ENCODE results near the gene INSYN1. TPM values are rescaled to one million over a fixed set of nuclear protein-coding genes. Genes with fewer than 3 reads are reported as not detected.
"Not testable (repeated sequence)": the region's sequence is repeated elsewhere in the genome, so short reads cannot be mapped to it uniquely, and the experiment has no call there.

The INSYN1 gene
- total RNA-seq, 1 experiment from 2014 or later: 0.35 TPM

DNA sequence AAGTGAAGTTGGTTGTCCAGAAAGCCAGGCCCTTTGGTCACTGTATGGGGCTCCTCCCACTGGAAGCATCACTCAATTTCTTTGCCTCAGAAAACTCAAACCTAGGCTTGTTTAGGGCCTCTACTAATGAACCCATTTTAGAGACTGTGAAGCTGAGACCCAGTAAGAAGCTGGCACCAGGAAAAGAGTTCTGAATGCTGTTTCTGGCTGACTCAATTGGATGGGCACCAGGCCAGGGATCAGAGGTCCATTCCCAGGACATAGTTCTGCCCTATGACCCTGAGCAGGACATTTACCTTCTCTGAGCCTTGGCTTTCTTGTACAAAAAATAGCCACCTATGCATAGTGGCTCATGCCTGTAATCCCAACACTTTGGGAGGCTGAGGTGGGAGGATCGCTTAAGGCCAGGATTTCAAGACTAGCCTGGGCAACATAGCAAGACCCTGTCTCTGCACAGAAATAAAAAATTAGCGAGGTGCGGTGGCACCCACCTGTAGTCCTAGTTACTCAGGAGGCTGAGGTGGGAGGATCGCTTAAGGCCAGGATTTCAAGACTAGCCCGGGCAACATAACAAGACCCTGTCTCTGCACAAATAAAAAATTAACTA lies 38.4 kb downstream of the INSYN1 start:
- DNase-seq (ENCODE audit: low spot score): no peak

DNA sequence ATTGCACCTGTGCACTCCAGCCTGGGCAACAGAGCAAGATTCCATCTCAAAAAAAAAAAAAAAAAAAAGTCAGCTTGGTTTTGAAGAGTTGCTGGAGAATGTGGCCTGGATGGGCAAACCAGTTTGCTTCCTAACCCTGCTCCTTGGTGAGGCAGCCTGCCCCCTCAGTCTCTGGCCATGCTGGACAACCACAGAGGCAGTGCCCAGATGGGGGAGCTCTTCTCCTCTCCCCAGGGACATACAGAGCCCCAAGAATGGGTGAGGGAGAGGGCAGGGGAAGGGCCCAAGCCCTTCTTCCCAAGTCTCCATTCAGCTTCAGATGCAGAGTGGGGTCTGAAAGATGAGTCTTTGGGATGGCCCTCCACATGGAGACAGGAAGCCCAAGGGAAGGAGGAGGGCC lies 41.0 kb downstream of the INSYN1 start:
- DNase-seq (ENCODE audit: low spot score): no peak

DNA sequence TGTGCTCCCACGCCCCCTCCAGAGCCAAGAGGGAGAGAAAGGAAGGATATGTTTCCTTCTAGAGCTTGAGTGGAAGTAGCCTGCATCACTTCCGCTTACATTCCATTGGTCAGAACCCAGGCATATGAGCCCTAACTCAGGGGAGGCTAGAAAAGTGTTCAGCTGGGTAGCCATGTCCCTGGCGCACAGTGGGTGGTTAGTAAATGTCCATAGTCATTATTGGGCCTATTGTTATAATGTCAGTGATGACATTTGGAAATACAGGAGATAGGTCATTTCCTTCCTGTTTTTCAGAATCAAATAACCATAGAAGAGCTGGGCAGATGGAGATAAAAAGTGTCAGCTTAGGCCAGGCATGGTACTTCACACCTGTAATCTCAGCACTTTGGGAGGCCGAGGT lies 41.6 kb downstream of the INSYN1 start:
- DNase-seq (ENCODE audit: low spot score): no peak

DNA sequence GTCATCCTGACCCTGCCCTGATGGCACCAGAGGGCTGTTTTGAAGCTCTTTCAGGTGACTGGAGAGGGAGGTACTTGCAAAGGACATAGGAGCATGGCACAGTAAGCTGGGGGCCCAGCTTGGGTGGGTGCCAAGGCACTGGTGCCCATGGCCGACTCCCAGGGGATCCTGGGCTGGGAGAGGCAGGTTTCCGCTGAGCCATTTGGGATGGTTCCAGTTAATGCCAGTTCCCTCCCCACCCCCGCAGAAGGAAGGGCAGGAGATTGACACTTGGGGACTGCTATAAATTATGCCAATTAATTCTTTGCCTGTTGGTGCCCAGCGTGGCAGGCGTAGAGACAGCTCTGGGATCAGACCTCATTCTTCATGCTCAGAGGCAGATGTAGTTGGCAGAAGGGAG lies 42.8 kb downstream of the INSYN1 start:
- DNase-seq (ENCODE audit: low spot score): no peak

DNA sequence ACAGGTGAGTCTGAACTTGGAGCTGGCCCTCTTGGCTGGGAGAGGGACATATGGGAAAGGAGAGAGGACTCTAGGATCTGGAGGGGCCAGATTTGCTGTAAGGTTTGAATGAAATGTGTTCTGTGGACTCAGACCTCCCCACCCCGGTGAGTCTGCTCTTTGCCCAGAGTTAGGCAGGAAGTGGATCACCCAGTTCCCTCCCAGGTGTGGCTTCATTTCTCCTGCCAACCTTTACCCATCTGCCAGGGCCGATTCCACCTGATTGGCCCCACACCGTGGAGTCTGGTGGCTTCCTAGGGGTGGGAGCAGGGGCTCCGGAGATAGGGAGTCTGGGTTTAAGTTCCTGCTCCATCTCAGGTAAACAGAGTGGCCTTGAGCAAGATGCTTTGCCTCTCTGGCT lies 43.5 kb downstream of the INSYN1 start:
- no peak for DNase-seq (ENCODE audit: low spot score)

DNA sequence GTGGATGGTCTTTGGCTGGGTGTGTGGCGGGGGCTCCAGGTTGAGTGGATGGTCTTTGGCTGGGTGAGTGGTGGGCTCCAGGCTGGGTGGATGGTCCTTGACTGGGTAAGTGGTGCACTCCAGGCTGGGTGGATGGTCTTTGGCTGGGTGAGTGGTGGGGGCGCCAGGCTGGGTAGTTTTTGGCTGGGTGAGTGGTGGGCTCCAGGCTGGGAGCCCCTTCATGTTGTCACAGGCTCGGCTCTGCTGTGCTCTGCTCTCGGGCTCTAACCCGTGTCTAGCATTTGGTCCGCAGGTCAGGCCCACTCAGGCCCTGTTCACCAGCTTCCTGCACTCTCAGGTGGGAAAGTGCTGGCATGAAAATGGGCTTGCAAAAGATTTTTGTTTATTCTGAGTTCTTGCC lies 43.9 kb downstream of the INSYN1 start:
- DNase-seq (ENCODE audit: low spot score): no peak

DNA sequence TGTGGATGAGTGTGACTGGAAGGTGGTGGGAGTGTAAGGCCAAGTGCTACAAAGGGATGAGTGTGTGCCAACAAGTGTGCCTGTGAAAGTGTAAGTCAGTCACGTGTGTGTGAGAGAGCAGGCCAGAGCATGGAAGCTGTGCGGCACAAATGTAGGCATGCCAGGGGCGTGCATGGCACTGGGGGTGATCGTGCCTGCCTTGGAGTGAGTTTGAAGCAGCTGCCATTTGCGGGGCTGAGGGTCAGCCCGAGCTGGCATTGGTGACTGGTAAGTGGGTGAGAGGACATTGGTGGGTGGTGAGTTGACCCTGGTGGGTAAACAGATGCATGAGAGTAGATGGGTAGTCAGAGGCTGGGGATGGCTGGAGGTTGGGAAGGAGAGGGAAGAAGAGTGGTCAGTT lies 44.5 kb downstream of the INSYN1 start:
- DNase-seq (ENCODE audit: low spot score): no peak

DNA sequence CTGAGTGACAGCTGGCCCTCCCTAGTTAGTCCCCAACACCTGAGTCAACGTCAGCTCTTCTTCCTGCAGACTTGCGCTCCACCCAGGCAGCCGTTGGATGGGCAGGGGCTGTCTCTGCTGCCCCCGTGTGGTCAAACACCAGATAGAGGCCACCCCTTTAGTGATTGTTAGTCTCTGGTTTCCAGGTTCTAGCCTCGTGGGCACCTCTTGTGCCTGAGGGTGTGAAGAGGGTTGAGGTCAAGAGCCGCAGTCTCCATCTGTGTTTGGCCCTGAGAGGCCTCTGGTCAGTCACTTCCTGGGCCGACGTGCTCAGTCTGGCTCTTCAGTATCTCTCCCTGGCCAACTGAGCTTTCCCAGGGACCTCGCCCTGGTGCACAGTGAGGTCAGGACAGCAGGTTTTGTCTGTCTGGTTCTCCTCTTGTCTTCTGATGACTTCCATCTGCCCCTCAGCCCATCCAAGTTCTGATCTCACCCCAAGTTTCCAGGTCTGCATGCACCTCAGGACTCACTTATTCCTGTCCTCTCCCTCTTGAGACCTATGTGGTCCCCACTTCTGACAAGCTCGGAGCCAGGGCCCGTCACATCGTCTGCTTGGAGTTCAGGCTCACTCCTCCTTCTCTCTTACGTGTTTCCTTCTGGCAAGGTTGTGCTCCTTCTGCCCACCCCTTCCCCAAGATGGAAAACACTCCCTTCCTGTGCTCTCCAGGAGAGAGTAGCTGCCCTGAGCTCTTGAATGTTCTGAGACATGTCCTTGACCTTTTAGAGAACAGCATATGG lies 48.1 kb downstream of the INSYN1 start:
- peak; percentile 48 for DNase-seq (ENCODE audit: low spot score)

DNA sequence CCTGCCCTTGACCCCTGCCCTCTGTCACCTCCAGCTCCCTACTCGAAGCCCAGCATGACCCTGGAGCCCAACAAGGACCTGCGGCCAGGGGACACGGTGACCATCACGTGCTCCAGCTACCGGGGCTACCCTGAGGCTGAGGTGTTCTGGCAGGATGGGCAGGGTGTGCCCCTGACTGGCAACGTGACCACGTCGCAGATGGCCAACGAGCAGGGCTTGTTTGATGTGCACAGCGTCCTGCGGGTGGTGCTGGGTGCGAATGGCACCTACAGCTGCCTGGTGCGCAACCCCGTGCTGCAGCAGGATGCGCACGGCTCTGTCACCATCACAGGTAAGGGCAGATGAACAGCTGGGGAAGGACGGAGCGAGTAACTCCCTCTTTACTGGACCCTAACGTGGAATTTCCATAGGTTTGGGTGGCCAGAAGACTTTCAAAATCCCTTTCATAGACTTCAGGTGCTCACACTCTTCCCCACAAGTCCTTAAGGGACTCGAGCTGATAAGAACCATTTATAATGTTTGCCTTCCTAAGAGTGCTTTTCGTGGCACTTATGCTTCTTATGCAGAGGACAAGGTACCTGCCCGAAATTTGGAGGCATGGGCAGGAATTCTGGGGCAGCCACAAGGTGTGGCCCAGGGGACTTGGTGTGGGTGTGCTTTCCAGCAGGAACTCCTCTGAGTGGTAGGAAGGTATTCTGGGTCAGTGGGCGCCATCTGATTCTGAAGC lies 48.8 kb downstream of the INSYN1 start:
- DNase-seq (ENCODE audit: low spot score): not testable (repeated sequence)

DNA sequence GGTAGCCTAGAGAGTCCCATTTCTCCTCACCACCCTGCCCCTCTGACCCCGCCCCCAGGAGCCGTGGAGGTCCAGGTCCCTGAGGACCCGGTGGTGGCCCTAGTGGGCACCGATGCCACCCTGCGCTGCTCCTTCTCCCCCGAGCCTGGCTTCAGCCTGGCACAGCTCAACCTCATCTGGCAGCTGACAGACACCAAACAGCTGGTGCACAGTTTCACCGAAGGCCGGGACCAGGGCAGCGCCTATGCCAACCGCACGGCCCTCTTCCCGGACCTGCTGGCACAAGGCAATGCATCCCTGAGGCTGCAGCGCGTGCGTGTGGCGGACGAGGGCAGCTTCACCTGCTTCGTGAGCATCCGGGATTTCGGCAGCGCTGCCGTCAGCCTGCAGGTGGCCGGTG lies 49.5 kb downstream of the INSYN1 start:
- DNase-seq (ENCODE audit: low spot score): not testable (repeated sequence)

DNA sequence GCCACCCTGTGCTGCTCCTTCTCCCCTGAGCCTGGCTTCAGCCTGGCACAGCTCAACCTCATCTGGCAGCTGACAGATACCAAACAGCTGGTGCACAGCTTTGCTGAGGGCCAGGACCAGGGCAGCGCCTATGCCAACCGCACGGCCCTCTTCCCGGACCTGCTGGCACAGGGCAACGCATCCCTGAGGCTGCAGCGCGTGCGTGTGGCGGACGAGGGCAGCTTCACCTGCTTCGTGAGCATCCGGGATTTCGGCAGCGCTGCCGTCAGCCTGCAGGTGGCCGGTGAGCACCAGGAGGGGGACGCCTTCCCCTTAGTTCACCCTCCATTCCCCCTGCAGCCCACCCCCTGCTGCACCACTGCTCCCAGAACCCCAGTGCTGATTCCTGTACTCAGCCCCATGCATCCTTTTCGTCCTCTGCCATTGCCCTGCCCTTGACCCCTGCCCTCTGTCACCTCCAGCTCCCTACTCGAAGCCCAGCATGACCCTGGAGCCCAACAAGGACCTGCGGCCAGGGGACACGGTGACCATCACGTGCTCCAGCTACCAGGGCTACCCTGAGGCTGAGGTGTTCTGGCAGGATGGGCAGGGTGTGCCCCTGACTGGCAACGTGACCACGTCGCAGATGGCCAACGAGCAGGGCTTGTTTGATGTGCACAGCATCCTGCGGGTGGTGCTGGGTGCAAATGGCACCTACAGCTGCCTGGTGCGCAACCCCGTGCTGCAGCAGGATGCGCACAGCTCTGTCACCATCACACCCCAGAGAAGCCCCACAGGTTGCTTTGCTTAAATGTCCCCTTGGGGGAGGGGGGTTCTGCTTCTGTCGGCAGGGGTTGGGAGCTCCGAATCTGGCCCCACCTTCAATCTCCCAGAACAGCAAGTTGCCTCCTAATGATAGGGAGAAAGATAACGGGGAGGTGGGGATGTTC lies 50.6 kb downstream of the INSYN1 start:
- DNase-seq (ENCODE audit: low spot score): not testable (repeated sequence)

DNA sequence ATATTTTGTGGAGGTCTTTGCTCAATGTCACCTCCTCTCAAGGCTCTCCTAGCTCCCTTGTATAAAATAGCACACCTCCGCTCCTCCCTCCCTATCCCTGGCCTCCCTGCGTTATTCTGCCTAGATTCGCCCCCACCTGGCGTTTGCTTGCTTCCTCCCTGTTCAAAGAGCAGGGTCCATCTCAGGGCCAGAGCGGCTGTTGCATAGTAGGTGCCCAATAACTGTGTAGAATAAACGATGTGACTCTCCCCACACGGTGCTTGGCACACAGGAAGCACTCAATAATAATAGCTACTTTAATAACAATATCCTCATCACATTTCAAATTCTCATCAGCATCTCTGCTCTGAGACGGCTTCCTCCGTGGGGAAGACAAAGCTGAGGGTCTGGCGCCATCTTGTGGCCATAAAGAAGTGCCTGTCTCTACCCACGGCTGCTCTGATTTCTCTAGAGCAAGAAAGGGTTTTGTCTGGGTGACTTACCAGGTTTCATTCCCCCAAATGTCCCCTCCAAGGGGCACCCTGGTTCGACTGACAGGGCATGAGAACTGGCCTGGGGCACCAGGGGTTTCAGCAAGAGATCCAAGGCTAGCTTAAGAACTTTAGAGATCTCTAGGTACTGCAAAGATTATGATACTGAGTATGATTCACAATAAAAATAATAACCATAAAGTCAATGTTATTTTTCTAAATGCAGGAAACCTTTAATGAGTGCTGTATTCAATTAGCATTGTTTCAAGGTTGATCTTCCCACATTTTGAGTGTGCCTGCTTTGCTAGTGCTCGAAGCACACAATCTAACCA lies 52.9 kb downstream of the INSYN1 start:
- peak; percentile 72 for DNase-seq (ENCODE audit: low spot score)

DNA sequence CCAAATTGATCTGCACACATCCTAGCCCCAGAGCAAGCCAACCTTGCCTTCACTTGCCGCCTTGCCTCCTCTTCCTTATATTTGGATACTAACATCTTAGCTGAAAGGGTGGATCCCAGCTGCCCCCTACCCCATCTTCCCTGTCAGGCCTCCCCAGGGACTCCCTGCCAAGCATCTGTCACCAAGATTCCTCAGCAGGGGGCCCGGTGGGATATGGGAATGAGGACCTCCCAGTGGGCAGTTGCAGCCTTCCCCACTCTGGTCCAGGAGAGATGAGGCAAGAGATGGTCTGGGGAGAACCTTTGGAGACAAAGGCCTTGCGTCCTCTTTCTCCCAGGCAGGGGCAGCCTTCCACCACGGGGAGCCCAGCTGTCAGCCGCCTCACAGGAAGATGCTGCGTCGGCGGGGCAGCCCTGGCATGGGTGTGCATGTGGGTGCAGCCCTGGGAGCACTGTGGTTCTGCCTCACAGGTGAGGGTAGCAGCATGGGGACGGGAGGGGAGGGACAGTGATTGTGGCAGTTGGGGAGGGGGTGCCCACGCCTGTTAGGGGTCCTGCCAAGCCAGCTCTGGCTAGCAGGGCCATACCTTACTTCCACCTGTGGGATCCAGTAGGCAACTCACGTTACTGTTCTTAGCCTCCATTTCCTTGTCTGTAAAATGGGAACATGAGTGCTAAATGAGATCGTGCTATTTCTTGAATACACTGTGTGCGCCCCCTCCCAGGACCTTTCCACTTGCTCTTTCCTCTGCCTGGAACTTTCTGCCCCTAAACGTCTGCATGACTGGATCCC lies 53.7 kb downstream of the INSYN1 start:
- no peak for DNase-seq (ENCODE audit: low spot score)

DNA sequence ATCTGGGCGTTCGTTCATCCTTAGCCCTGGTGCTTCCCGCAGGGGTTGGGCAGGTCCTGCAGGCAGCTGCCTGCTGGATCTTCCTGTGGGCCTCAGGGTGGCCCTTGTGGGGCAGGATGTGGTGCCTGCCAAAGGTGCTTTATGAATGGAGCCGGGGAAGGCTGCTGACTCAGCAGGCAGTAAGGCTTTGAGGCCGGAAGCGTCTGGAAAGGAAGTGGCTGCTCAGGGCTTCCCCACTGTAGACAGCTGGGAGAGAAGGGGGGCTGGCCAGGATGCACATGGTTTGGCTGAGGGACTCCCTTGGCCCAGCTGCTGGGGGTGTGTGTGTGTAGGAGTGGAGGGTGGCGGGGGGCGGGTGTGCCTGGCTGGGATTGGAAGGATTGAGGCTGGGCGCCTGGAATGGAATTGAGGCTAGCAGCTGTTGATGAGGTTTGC lies 56.1 kb downstream of the INSYN1 start:
- peak; percentile 97 for DNase-seq (ENCODE audit: low spot score)

DNA sequence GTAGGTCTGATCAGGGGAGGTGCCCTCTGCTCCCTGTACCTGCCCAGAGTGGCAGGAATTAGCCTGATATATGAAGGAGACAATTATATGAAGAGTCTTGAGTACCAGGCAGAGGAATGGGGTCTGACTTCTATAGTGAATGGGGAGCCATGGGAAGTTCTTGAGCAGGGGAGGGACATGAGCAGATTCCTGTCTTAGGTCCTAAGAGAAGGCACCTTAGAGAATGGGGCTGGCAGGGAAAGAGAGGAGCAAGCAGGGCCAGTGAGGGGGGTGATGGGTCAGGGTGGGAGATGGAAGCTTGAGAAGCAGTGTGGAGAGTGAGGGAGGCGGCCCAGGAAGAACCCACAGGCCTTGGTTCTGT lies 56.5 kb downstream of the INSYN1 start:
- no peak for DNase-seq (ENCODE audit: low spot score)

DNA sequence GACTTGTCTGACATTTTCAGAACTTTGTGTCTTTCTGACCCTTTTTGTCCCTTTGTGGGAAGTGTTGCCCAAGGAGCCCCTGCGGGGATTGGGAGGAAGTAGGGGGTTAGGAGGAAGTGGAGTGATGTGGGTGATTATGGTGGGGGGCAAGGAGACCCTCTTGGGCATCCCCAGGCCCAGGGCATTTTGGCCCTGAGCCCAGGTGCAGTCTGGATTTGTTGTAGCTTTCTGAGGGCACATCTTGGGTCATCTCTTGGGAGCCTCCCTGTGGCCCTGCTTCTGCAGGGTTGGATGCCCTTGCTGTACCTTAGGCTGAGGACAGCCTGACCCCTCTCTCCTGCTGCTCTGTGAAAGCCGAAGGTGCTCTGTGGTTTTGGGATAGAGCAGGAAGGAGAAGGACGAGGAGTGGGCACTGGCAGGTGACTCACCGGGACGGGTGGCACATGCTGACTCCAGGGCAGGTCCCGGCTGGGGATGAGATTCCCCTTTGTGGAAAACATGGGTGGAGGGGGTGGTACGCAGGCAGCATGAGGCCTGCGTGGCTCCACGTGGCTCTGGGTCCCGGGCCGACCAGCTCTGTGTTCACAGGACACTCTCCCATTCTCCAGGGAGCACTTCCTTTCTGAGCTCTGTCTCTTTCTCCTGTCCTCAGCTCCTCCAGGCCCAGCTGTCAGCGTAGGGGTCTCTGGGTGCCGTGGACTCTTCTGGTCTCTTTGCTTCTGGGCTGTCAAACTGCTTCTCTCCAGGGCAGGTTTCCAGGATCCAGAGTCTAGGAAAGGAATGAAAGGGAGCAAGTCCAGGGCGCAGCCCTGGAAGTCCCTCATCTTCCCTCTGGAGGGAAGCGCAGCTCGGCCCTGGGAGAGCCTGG lies 57.1 kb downstream of the INSYN1 start:
- DNase-seq (ENCODE audit: low spot score): no peak

DNA sequence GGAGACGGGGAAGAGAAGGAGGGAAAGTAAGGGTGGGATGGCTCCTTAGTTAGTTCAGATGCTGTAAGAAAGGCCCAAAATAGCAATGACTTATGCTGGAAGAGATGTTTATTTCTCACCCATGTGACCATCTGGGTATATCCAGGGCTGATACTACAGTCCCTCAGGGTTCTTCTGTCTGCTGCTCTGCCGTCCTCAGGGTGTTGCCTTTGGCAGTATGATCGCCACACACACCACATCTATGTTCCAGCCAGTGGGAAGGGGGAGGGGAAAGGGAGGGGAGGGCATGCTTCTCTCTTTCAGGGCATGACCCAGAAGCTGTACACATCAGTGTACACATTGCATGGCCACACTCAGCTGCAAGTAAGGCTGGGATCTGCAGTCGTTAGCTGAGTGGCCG lies 58.7 kb downstream of the INSYN1 start:
- no peak for DNase-seq (ENCODE audit: low spot score)

DNA sequence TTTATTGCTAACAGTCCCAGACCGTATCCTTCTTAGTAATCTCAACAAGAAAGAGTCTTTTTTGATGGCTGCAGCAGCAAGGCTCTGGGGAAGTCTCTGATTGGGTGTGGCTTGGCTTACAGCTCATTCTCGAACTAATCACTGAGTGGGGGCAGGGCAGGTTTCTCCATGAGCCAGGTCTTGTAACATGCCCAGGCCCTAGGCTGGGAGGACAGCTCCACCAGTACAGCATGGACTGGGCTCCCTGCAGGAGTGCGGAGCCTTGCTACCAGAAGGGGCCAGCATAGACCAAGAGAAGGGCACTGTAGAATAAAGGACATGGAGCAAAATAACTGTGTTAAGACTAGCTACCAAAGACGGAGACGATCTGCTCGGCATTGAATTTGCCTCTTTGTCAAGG lies 61.8 kb downstream of the INSYN1 start:
- DNase-seq (ENCODE audit: low spot score): no peak

DNA sequence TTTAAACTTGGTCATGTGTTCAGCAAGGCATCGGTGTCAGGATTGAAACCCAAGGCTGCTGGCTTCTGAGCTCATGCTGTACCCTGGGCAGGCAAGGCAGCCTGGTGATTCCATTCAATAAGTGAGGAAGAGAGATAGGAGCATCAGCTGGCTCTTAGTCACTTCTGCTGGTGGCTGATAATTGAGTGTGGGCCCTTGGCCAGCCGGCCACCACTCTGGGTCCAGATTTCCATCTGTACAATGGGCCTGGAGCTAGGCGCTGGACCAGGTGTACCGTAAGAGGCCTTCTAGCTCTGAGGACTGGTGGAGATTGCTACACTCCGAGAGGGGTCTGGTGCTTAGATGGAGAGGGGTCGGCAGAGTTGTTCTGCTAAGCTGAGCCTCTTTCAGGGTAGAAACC lies 64.7 kb downstream of the INSYN1 start:
- DNase-seq (ENCODE audit: low spot score): no peak
